ENCODE results near the gene TAF4.
"Not testable (repeated sequence)": the region's sequence is repeated elsewhere in the genome, so short reads cannot be mapped to it uniquely, and the experiment has no call there.

The TAF4 gene

DNA sequence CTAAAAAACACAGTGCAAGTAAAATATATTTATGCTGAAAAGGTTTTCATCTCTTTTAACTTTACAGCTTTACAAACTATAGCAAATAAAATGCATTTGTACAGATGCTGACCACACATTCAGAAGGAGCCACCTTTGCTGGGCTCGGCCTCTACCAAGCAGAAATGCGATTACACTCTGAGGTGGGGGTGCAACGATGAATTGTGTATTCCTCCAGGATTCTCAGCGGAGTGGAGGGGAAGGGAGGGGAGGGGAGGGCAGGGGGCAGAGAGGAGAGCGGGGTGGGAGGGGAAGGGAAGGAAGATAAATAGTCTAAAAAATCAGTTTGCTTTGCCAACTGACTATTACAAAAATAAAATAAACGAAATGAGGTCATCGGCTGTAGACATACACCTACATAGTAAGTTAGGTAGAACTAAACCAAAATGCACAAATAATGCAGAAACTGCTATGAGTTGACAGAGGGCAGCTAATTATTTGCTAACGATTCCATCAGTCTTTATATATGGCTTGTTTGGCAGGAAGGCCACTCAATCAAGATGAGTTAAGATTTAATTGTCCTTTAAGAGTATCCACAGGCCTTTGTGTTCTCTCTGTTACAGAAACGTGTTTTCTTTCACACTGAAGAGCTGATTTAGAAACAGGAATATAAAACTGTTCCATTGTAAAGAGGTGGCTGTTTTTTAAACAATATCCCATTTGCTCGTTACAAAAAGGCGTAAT lies 90.1 kb downstream of the TAF4 start:
- no peak for DNase-seq

GRCh38 chr20:61974357-61974665 lies 91.4 kb downstream of the TAF4 start:
- no peak for DNase-seq

DNA sequence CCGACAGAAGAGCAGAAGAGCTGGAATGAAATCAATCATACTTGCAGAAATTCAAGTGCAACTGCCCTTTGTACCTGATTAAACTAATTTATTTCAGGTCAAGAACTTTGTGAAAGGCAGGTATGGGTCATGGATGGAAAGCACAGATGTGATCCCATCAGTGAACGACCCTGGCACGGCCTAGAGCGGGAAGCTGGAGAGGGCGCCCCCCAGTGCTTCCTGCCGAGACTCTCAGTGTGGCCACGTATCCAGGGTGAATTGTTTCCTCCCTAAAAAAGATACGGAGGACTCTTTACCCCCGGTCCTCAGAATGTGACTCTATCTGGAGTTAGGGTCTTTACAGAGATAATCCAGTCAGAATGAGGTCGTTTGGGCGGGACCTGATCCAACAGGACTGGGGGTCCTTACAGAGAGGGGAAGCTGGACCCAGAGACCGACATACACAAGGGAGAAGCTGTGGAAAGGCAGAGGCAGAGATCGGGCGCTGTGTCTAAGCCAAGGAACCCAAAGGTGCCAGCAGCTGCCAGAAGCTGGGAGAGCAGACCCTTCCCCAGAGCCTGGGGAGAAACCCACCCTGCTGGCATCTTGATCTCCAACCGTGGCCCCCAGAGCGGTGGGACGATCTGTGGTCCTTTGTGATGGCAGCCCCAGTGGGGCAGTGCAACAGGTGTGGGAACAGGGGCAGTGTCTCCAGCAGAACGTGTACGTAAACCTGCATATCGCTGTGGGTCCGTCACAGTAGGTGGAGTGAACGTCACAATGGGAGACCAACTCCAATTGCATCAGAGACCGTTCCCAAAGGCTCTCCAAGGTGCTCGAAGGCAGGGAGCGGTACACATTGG lies 91.9 kb downstream of the TAF4 start:
- DNase-seq = no peak

- DNase-seq = no peak
These were observed 92.8 kb downstream of the TAF4 start for GRCh38 chr20:61972636-61973508.

- DNase-seq = not testable (repeated sequence)
These were observed 94.1 kb downstream of the TAF4 start for GRCh38 chr20:61971595-61971994.

GRCh38 chr20:61970357-61970756 lies 95.3 kb downstream of the TAF4 start:
- no peak for DNase-seq

- DNase-seq = no peak
These were observed 95.9 kb downstream of the TAF4 start for GRCh38 chr20:61969806-61970205.

DNA sequence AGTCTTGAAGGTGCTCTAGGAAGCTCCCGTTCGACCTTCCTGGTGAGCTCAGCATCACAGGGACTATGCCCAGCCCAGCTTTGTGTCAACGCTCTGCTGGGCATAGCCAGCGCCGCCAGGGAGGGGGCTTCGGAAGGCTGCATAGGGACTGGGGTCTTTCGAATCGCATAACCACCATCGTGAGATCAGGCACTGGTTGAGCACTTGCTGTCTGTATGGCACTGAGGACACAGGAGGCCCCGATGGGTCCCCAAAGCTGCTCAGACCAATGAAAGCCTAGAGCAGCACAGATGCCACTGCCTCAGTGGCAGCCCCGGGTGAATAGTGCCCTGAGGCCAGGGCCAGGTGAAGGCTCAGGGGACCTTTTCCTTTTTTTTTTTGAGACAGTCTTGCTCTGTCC lies 96.7 kb downstream of the TAF4 start:
- no peak for DNase-seq

- DNase-seq = no peak
These were observed 97.5 kb downstream of the TAF4 start for GRCh38 chr20:61968036-61968810.

DNA sequence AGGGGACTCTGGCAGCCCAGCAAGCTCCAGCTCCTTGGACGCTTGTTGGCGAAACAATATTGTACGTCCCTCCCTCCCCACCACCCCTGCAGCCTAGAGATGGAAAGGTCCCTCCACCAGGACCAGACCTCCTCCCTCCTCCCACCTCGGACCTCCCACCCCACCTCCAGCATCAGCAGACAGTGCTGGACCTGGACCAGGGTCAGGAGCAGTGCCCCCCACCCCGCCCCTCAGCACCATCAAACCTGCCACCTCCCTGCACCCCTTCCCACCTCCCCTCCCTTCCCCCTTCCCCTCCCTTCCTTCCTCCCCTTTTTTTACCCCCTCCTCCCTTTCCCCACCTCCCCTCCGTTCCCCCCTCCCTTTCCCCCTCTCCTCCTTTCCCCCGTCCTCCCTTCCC lies 98.4 kb downstream of the TAF4 start:
- DNase-seq = no peak

DNA sequence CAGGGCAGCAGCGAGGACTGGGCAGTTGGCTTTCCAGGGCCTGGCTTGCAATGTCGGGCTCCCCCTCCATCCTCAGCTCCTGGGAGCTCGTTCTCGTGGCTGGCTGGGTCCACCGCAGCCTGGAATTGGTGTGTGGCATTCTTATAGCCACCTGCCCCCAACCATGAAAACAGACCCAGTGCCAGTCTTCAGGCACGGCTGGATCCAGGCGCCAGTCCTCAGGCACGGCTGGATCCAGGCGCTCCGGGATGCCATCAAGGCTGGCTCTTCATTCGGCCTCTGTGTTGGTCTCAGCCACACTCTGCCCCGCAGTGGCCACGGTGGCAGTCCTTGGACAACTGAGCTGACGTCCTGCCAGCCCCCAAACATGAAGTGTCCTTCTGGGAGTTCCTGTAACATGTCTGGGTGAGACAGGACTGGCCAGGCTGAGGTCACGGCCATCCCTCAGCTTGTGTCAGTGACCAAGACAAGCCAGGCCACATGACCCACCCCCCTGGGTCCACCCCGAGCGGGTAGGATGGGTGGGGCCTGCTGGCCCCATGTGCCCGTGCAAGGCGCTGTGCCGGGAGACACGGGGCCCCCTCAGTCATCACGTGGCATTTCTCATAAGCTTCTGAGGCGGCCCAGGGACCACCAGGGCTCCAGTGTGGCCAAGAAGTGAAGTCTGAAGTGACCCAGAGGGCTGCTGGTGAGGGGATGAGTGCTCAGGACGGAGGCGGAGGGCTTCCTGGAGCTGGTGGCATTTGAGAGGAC lies 99.0 kb downstream of the TAF4 start:
- no peak for DNase-seq

GRCh38 chr20:61965606-61966491 lies 99.8 kb downstream of the TAF4 start:
- DNase-seq = no peak

- no peak for DNase-seq
These were observed 100.7 kb downstream of the TAF4 start for GRCh38 chr20:61964675-61965605.

- DNase-seq = no peak
These were observed 101.6 kb downstream of the TAF4 start for GRCh38 chr20:61963885-61964674.

GRCh38 chr20:61963149-61963548 lies 102.5 kb downstream of the TAF4 start:
- DNase-seq = no peak

GRCh38 chr20:61960836-61961235 lies 104.8 kb downstream of the TAF4 start:
- no peak for DNase-seq

GRCh38 chr20:61958773-61959700 lies 106.6 kb downstream of the TAF4 start:
- DNase-seq = no peak
